Stimulated activated CD4-positive, alpha-beta T cell treated with anti-CD3 and anti-CD28 coated beads, Interleukin-12 subunit alpha, Interleukin-12 subunit beta, amount 100 ng/mL, for 4 hours (primary cell): ENCODE measurements around the gene DNAJB14.

Source experiments
- DNase-seq: peaks from one replicate; pipeline ENCODE4 v3.0.0-alpha.2; 2020

The DNAJB14 gene

GRCh38 chr4:99943904-99944437, 2.4 kb downstream of the DNAJB14 start:
- DNase-seq: no peak

GRCh38 chr4:99938243-99938753, 8.1 kb downstream of the DNAJB14 start:
- DNase-seq: no peak

- DNase-seq: no peak
Observed at GRCh38 chr4:99934891-99935290, 11.5 kb downstream of the DNAJB14 start.

- no peak for DNase-seq
Observed at GRCh38 chr4:99927566-99927965, 18.9 kb downstream of the DNAJB14 start.

GRCh38 chr4:99921174-99921573, 25.2 kb downstream of the DNAJB14 start:
- no peak for DNase-seq

GRCh38 chr4:99918656-99919055, 27.8 kb downstream of the DNAJB14 start:
- no peak for DNase-seq

- no peak for DNase-seq
Observed at GRCh38 chr4:99917575-99917974, 28.8 kb downstream of the DNAJB14 start.

GRCh38 chr4:99915449-99915848, 31.0 kb downstream of the DNAJB14 start:
- DNase-seq: no peak

GRCh38 chr4:99894998-99895397, 51.4 kb downstream of the DNAJB14 start:
- DNase-seq: no peak

- DNase-seq: peak; percentile 83
Observed at GRCh38 chr4:99894161-99894997, 52.0 kb downstream of the DNAJB14 start, which contains the start of gene LAMTOR3. Gene LAMTOR3, minus strand, starts transcription at chr4:99894427. Its CDS starts 464 bp downstream, at chr4:99893963.

- DNase-seq: no peak
Observed at GRCh38 chr4:99893839-99894160, 52.6 kb downstream of the DNAJB14 start.

- DNase-seq: no peak
Observed at GRCh38 chr4:99893029-99893428, 53.4 kb downstream of the DNAJB14 start.

GRCh38 chr4:99891351-99891750, 55.1 kb downstream of the DNAJB14 start:
- no peak for DNase-seq

GRCh38 chr4:99887837-99888236, 58.6 kb downstream of the DNAJB14 start:
- DNase-seq: no peak

- no peak for DNase-seq
Observed at GRCh38 chr4:99886146-99886545, 60.3 kb downstream of the DNAJB14 start.

- no peak for DNase-seq
Observed at GRCh38 chr4:99885687-99886086, 60.7 kb downstream of the DNAJB14 start.

GRCh38 chr4:99885063-99885664, 61.3 kb downstream of the DNAJB14 start:
- no peak for DNase-seq

- no peak for DNase-seq
Observed at GRCh38 chr4:99879458-99879857, 67.0 kb downstream of the DNAJB14 start.

- no peak for DNase-seq
Observed at GRCh38 chr4:99878604-99879003, 67.8 kb downstream of the DNAJB14 start.

GRCh38 chr4:99876946-99877345, 69.5 kb downstream of the DNAJB14 start:
- no peak for DNase-seq

GRCh38 chr4:99875071-99875470, 71.3 kb downstream of the DNAJB14 start:
- DNase-seq: no peak

- DNase-seq: no peak
Observed at GRCh38 chr4:99872570-99872969, 73.8 kb downstream of the DNAJB14 start.

- no peak for DNase-seq
Observed at GRCh38 chr4:99868126-99868596, 78.3 kb downstream of the DNAJB14 start.

- no peak for DNase-seq
Observed at GRCh38 chr4:99863804-99864203, 82.6 kb downstream of the DNAJB14 start.
